ENCODE measurements around the gene WTAP.

DNA sequence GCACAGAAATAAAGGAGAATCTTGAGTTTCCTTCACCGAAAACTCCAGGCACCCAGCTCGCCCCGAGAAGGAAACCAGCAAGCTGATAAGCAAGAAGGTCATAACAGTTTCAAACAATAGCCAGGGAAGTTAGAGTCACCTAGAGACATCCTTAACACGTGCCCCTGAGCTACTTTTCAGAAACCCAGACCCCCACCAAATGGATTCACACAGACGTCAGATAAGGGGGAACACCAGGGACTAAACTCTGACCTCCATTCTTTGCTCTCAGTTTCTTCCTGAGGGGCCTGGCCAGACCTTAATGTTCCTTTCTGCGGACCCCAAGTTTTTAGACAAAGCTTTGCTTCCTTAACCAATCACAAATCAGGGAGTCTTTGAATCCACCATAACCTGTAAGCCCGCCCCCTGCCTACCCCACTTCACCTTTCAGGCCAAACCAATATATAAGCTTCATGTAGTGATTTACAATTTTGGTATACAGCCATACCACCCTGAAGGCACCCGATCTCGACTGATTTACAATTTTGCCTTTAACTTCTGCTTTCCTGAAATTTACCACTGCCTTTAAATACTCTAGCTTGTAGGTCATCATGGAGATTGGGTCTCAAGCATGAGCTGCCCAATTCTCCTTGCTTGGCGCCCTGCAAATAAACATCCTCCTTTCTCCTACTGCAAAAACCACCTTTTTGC is 46.0 kb upstream of the WTAP start:
- TF ChIP-seq MAFK (IDR thresholded peaks at IDR 0.05; ENCODE audit: low read depth, low read length) (no peak), CTCF (conservative IDR thresholded peaks at IDR 0.05; ENCODE audit: low read depth, low read length) (no peak), POLR2A (IDR thresholded peaks at IDR 0.05; ENCODE audit: low read depth, low read length) (no peak)
